HG02759 (cell line): Measurements from ENCODE around the gene SLC7A9.
"Not testable (repeated sequence)": the region's sequence is repeated elsewhere in the genome, so short reads cannot be mapped to it uniquely, and the experiment has no call there.

Experiments
- ATAC-seq: cut with Tn5 transposase; IDR thresholded peaks from one replicate; pipeline ENCODE4 v1.9.1; 2021; ENCODE audit warnings: mild to moderate bottlenecking, moderate library complexity; ENCODE audit not compliant: unreplicated experiment

The SLC7A9 gene

GRCh38 chr19:32802840-32803239 lies 66.7 kb downstream of the SLC7A9 start:
- ATAC-seq, result no peak

- no peak for ATAC-seq
These were observed 68.8 kb downstream of the SLC7A9 start for GRCh38 chr19:32800754-32801153.

- ATAC-seq, result no peak
These were observed 69.4 kb downstream of the SLC7A9 start for GRCh38 chr19:32800191-32800590.

- ATAC-seq, result no peak
These were observed 71.4 kb downstream of the SLC7A9 start for GRCh38 chr19:32798201-32798600.

GRCh38 chr19:32789429-32789828 lies 80.1 kb downstream of the SLC7A9 start:
- ATAC-seq, result no peak

- not testable (repeated sequence) for ATAC-seq
These were observed 81.7 kb downstream of the SLC7A9 start for GRCh38 chr19:32787895-32788294.

GRCh38 chr19:32787161-32787813 lies 82.3 kb downstream of the SLC7A9 start:
- not testable (repeated sequence) for ATAC-seq

GRCh38 chr19:32782089-32782488 lies 87.5 kb downstream of the SLC7A9 start:
- not testable (repeated sequence) for ATAC-seq

GRCh38 chr19:32781280-32781679 lies 88.3 kb downstream of the SLC7A9 start:
- no peak for ATAC-seq
